ENCODE results near the gene MLN.

MLN gene

DNA sequence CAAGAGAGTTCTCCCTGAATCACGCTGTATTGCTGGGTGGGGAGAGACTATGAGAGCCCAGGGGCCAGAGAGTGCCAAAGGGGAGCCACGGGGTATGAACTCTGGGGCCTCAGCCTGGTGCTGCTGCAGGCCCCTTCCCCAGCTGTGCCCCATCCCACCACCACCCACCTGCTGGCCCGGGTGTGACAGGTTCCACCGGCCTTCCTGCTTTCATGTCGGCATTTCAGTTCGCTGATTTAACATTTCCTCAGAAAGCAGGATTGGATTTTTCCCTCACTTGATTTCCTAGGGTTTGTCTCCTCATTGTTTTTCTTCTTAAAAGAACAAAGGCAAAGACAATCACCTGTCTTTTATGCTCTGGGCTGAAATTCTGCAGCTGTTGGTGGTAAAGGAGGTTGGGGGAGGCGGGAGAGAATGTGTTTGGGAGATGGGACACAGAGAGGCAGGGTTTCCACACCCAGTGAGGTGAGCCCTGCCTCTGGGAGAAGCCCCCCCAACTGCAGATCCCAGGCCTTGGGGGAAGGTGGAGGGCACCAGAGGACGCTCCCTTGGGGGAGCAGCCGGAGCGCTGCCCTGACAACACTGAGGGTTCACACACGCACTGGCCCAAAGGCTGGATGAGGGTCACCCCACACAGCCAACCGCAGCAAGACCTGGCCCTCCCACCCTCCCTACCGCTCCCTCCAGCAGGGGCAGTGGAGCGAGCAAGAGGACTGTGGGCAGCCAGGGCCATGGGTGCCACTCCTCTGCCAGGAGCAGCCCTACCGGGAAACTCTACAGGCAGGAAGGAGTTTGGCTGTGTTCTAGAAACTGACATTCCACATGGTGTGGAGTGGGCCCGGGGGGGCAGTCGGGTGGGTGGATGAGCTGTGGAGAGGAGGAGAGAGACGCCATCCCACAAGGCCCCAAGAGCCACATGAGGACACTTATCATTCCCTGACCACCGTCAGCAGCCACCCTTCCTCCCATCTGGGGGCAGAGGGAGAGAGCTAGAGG is 10.5 kb upstream of the MLN start:
- DNase-seq (ENCODE audit: low spot score) = no peak

GRCh38 chr6:33813246-33813904 is 9.6 kb upstream of the MLN start:
- DNase-seq (ENCODE audit: low spot score) = no peak

DNA sequence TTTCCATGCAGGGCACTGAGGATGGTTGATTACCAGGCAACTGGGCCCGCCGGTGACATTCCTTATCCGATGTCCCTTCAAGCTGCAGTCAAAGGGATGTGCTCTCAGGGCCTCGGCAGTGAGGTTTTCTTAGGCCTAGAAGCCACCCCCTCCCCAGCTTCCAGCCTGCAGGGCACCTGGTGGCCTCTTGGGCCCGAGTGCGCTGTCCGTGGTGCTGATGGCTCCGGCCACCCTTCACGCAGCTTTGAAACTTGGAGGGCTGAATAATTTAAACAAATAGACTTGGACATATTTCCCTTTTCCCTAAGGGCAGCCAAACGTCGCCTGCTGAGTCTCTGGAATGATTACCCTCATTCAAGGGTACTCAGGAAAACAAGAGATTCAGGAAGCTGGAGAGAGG is 8.9 kb upstream of the MLN start:
- DNase-seq (ENCODE audit: low spot score) = no peak

DNA sequence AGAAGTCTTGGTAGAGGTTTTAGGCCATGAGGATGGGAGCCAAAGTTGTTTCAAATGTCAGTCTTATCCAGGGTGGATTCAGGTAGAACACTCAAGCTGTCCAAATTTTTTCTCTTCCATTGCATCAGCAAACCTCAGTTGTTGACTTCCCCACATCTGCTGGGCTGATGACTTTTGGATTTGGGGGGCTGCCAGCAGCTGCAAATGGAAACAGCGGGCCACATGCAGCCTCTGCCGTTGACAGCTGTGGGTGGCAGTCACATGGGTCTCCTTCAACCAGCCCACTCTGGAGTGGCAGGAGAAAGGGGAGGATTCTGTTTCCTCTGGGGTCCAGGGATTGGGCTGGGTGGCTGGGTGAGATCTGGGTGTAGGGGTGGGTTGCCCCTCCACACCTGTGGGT is 5.8 kb upstream of the MLN start:
- no peak for DNase-seq (ENCODE audit: low spot score)

- no peak for DNase-seq (ENCODE audit: low spot score)
Observed at GRCh38 chr6:33808641-33809180, 4.9 kb upstream of the MLN start.

GRCh38 chr6:33807606-33808005 is 3.8 kb upstream of the MLN start:
- DNase-seq (ENCODE audit: low spot score) = no peak

GRCh38 chr6:33806841-33807240 is 3.0 kb upstream of the MLN start:
- DNase-seq (ENCODE audit: low spot score) = no peak

DNA sequence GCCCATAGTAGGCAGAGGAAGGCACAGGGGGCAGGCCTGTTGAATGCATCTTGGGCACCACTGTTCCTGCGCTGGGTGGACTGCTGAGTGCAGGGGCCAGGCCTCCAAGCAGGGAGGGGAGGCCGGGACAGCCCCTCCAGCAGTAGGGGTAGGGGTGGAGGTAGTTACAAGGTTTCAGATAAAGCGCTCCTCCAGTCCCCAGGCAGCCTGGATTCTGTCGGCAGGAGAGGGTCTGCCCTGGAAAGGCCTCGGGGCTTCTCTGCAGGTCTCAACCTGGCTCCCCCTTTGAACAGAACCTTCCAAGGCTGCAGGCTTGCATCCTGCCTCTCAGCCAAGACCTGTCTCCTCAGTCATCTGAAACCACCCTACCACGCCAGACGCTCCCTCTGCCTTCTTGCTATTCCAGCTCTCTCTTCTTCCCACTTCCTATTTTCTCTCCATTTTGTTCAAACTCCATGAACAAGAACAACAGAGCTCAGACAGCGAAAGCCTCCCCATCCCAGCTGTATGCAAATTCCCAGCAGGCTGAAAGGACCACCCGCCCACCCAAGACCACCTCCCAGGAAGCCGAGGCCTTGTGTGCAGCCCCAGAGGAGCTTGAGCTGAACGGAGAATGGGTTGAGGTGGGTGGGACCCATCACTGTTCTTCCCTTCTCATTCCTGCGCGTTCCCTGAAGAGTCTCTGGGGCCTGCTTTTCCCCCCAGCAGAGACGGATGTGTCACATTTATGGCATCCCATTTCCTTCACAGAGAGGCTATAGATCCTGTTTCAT is 1.4 kb downstream of the MLN start:
- DNase-seq (ENCODE audit: low spot score) = no peak

GRCh38 chr6:33801611-33802010 is 2.2 kb downstream of the MLN start:
- DNase-seq (ENCODE audit: low spot score) = no peak

DNA sequence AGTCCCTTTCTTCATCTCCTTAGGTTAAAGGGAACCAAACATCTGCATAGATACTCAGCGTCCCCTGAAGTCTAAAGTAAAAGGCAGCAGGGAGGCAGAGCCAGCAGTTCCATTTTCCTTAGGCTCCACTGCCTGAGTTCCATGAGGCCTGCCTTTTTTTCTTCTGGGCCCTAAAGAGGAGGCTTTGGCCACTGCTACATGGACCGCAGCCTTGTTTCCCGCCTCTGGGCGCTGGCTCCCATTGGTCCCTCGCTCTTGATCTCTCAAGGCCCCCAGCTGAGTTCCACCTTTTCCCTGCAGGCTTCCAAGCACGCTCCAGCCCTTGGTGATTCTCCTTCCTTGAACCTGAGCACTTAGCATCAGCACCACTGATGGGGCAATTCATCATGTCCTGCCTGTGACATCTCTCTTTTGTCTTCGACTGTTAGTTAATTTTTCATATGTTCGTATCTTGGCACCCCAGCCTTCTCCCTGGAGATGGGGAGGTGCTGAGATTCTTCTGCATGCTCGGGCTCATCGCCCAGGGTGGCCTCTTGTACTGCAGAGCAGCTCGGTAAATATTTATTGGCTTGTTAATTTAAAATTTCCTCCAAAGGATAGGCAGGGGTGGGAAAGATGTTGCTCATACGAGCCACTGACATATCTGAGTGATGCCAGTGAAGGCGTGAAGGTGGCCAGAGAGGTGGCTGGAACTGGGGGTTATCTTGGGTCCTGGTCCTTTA is 3.4 kb downstream of the MLN start:
- DNase-seq (ENCODE audit: low spot score) = no peak

DNA sequence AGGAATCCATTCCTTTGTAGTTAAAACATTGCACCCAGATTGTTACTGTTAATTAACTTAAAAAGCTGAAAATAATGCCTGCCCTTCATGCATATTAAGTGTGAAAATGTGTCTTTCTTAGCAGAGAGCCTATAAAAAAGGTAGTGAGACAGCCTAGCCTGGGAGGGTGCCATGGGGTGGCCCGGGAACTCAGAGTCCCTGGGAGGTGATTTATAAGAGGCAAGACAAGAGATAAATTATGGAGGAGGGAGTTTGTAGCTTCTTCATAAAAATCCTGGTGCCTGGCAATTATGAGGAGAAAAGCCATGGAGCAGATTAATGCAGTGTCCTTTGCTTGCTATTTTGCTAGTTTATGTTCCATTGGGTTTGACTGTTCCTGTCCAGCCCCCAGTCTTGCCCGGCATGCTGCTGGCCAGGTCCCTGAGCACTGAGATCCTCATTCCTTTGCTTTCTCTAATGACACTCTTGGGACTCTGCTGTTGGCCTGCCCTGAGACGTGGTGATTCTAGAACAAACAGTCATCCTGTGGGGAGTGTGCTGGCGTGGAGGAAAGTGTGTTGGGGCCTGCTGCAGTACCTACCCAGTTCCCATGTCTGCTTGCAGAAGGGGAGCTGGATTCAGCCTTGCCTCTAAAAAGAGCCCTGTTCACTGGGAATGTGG is 4.2 kb downstream of the MLN start:
- no peak for DNase-seq (ENCODE audit: low spot score)

DNA sequence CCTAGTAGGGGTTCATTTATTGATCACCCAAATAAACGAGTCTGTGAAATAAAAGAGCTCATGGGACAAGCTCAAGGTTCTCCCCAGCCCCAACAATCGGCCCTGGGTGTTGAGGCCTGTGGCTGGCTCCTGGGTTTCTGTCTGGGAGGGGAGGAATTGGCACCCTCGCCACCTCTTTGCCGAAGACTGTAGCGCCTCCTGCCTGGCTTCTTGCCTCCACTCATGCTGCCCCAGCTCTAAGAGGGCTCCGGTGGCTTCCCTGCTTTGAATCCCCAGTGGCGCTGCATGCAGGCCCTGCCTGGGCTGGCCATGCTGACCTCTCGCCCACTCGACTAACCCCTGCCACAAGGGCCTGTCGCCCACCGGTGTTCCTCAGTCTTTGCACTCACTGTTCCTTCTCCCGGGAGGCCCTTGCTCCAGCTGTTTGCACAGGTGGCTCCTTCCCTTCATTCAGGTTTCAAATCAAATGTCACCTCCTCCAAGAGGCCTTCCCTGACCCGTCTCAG is 5.4 kb downstream of the MLN start:
- no peak for DNase-seq (ENCODE audit: low spot score)

- DNase-seq (ENCODE audit: low spot score) = no peak
Observed at GRCh38 chr6:33797626-33798342, 6.0 kb downstream of the MLN start.

GRCh38 chr6:33794910-33795623 is 8.7 kb downstream of the MLN start:
- no peak for DNase-seq (ENCODE audit: low spot score)

DNA sequence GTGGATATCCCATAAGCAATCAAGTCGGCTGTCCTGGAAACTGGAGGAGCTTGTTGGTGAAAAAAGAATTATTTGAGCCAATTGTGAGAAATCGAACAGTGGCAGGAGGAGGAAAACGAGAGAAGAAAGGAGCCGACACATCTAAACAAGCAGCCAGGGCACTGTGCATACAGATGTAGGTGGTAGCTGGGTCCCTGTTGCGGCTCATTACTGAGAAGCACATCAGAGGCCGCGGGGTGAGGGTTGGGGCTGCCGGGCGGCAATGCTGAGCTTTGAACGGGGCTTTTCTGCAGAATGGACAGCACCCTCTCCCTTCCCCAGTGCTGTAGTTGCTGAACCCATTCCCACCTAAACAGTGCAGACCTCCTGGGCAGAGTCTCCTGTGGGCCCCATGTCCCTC is 10.8 kb downstream of the MLN start:
- DNase-seq (ENCODE audit: low spot score) = no peak

- no peak for DNase-seq (ENCODE audit: low spot score)
Observed at GRCh38 chr6:33791620-33792019, 12.2 kb downstream of the MLN start.

GRCh38 chr6:33790910-33791309 is 12.9 kb downstream of the MLN start:
- DNase-seq (ENCODE audit: low spot score) = no peak

DNA sequence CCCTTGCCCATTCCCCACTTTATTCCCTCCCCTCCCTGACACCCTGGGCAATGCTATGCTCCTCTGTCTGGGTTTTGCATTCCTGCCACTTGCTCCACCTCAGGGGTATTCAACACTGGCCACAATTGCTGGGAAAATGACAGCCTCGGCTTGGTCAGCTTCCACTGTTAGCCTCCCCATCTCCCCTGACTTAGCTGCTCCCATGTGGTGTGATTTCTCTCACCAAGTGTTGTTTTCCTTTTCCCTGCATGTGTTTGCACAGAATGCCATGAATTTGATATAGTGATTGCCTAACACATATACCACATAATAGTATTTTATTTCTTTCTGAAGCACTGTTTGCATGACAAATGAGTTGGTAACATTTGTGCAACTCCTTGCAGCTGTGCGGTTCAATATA is 13.4 kb downstream of the MLN start:
- DNase-seq (ENCODE audit: low spot score) = no peak

GRCh38 chr6:33789550-33789895 is 14.3 kb downstream of the MLN start:
- no peak for DNase-seq (ENCODE audit: low spot score)
